Thyroid gland (tissue), 4 donors: ENCODE measurements around the gene GRAMD1C.

Source experiments
- POLR2A ChIP-seq, 2 donors: fragments of 450-650 bp; IDR thresholded peaks; one replicate each; pipeline ENCODE4 v1.6.1; 2017; ENCODE audit warnings: antibody characterized with exemption in 2 of 2, mild to moderate bottlenecking in 2 of 2, moderate library complexity in 1 of 2
- TF ChIP-seq, protein P1 (sequence below), 6 experiments: fragments of 200-600 bp in 3 of 6; fragments of 450-650 bp in 3 of 6; sonication (generic) in 3 of 6; IDR thresholded peaks; one replicate each; pipeline ENCODE4 v1.5.1; 2016 to 2019; ENCODE audit warnings: antibody characterized with exemption in 6 of 6, mild to moderate bottlenecking in 2 of 6, inconsistent platforms in 1 of 6, moderate library complexity in 1 of 6

- TF ChIP-seq, protein P1, sequence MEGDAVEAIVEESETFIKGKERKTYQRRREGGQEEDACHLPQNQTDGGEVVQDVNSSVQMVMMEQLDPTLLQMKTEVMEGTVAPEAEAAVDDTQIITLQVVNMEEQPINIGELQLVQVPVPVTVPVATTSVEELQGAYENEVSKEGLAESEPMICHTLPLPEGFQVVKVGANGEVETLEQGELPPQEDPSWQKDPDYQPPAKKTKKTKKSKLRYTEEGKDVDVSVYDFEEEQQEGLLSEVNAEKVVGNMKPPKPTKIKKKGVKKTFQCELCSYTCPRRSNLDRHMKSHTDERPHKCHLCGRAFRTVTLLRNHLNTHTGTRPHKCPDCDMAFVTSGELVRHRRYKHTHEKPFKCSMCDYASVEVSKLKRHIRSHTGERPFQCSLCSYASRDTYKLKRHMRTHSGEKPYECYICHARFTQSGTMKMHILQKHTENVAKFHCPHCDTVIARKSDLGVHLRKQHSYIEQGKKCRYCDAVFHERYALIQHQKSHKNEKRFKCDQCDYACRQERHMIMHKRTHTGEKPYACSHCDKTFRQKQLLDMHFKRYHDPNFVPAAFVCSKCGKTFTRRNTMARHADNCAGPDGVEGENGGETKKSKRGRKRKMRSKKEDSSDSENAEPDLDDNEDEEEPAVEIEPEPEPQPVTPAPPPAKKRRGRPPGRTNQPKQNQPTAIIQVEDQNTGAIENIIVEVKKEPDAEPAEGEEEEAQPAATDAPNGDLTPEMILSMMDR (IDR thresholded peaks at IDR 0.05) = no peak
- TF ChIP-seq POLR2A (IDR thresholded peaks at IDR 0.05) = no peak
Observed at GRCh38 chr3:113828600-113828999, 10.0 kb upstream of the GRAMD1C start.
